ENCODE results near the gene KIF13A.

GRCh38 chr6:17785094-17785787 is 202.2 kb downstream of the KIF13A start:
- TF ChIP-seq, protein P1, sequence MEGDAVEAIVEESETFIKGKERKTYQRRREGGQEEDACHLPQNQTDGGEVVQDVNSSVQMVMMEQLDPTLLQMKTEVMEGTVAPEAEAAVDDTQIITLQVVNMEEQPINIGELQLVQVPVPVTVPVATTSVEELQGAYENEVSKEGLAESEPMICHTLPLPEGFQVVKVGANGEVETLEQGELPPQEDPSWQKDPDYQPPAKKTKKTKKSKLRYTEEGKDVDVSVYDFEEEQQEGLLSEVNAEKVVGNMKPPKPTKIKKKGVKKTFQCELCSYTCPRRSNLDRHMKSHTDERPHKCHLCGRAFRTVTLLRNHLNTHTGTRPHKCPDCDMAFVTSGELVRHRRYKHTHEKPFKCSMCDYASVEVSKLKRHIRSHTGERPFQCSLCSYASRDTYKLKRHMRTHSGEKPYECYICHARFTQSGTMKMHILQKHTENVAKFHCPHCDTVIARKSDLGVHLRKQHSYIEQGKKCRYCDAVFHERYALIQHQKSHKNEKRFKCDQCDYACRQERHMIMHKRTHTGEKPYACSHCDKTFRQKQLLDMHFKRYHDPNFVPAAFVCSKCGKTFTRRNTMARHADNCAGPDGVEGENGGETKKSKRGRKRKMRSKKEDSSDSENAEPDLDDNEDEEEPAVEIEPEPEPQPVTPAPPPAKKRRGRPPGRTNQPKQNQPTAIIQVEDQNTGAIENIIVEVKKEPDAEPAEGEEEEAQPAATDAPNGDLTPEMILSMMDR (IDR thresholded peaks at IDR 0.05), result no peak
- TF ChIP-seq POLR2A (IDR thresholded peaks at IDR 0.05), result no peak

Measured in prostate gland (tissue), 2 donors.